COLO829 (cell line): Measurements from ENCODE around the gene CPA1.

Source experiments
- DNase-seq: peaks from one replicate; pipeline ENCODE4 v3.0.0; 2012; ENCODE audit warnings: low spot score

Gene CPA1

DNA sequence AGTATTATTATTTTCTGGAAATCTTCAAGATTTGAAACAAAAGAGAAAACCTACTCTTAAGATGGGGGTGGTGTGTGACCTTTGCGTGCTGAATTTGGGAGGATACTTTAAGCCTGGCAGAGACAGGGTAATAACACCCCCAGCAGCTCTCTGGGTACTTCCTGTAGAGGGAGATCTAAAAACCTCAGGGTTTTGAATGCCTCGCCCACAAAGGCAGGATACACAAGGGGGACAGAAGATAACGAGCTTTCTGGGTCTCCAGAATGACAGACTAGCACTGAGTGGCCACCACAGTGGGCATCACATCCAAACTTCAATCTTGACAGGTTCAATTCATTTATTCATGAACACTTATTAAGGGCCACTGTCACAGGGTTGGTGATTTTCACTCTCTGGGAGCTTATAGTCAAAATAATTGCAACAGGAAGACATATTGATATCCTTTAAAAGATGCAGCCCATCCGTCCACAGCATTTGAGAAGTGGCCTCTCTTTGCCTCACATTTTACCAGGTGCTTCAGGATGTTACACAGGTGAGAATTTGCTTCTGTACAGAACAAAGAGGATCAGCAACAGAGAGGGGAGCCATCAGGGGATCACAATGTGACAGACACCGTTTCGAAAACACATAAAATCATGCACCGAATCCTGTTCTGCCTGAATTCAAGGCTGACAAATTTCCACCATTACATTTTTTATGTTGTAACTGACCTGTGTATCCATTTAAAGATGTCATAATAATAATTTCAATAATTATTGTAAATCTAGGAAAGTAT lies 14.3 kb downstream of the CPA1 start:
- no peak for DNase-seq

DNA sequence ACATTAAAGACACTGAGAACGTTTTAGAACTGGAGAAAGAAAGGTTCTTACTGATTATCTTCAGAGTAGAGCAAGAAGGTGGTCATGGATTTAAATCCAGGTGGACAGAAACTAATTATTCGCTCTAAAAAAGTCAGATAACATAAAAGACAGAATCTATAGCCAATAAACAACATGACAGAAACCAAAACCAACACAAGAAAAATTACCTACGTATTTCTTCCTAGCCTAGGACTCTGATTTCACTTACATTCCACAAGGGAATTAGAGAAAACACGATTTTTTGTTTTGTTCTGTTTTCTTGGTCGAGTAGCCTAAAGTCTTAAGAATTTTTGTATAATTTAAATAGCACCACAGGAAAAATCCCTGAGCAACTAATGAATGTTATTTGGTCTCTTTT lies 15.1 kb downstream of the CPA1 start:
- DNase-seq, result no peak

DNA sequence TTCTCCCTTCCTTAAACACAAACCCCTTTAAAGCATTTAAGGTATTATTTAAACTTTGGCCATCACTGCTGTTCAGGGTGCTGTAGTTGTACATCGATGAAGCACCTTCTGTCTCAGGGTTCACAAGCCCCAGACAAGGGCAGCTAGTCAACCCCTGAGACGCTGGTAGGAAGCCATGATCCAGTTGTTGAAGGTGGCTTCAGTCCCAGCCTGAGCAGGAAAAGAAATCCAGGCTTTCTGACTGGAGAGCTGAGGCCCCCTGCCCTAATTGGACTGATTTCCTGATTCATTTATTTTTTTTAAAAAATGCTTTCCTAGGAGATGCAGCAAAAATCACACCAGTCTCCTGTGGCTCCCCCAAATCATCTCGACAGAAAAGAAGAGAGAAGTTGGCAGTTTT lies 15.8 kb downstream of the CPA1 start:
- no peak for DNase-seq

DNA sequence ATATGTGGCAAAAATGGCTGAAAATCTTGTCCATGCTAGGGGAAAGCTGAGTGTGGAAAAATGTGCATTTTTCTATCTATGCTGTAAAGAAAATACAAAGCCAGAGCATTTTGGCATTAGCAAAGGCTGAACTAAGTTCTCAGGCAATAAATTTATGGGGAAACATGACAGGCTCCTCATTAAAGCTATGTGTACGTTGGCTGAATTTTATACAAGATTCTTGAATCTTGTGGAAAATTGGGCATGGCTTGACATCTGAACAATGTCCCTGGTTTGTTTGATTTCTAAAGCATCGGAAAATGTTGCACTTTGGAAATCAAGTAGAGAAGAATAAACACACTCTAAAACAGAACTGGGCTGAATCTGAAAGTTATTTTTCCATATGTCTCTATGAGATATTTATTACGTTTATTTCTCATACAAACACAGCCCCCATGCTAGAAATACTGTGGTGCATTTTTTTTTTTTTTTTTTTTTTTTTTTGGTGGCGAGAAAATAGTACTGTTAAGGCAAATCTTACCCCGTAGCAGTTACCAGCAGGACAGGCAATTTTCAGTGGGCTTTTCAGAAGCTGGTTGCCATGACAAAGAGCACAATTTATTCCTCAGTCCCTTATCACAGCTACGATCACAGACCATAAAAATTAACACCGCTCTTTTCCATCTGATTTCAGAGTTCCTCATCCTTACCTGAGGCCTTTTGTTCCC lies 16.9 kb downstream of the CPA1 start:
- DNase-seq, result no peak

DNA sequence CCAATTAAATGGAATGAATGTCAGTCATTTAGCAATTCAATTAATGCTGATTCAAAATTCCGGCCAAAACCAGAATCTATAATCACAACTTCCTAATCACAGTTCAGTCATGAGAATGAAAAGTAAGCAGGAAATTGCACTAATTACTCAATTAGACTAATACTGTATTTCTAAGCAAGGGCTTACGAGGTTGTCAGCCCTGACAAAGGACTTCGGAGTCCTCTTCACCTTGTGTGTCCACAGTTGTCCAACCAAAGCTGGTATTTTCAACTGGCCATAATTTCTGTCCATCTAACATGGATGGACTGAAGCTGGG lies 17.4 kb downstream of the CPA1 start:
- no peak for DNase-seq

DNA sequence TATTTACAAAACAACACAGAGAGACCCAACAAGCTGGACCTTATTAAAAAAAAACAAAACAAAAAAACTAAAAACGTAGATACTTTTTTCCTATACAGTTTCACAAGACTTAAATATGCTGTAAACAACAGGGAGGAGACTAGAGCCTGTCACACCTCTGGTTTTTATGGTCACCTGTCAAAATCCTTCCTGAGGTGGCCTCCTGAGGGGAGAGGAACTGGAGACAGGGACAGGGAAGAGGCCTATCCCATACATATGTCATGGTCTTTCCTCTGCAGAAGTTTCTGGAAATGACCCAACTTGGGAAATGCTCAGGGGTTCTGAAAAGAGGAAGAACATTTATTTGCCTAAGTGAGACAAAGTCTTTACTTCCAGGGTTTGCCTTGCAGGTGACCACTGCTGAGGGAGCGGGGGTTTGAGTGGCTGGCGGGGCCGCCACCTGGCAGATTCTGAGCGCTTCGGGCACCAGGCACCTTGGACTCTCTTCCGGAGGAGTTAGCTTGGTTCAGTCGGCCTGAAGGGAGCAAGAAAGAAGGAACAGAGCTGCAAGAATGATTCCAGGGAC lies 18.3 kb downstream of the CPA1 start:
- no peak for DNase-seq

DNA sequence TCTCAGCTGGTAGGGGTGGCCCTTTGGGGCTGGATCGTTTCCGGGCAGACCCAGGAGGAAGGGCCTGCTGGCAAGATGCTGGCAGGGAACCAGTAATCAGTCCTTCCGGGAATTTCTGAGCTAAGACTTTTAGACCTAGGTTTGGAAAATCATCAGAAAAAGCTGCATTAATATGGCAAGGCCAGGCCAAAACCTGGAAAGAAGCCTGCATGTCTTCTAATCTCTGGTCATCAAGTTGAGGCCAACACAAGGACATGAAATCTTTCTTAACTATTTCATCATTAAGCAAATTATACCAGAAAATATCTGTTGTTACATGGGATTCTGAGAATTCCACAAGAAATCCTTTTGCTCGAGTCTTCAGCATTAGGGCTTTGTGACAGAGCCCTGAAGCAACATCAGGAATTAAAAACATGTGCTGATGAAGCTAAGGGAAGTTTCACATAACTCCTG lies 19.9 kb downstream of the CPA1 start:
- no peak for DNase-seq

DNA sequence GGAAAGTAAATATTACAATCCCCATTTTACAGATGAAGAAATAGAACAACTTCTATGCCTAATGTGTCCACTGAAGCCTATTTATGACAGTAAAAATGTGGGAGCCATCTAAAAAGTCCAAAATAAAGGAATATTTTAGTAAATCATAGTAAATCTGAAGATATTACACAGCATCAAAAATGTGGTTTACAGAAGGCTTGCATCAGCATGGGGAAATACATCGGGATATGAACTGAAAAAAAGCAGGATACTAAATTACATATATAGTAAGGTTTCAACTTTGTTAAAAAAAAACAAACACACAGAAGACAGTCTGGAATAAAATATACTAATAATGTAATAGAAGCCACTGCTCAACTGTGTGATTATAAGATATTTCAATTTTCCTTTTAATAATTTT lies 20.8 kb downstream of the CPA1 start:
- no peak for DNase-seq

DNA sequence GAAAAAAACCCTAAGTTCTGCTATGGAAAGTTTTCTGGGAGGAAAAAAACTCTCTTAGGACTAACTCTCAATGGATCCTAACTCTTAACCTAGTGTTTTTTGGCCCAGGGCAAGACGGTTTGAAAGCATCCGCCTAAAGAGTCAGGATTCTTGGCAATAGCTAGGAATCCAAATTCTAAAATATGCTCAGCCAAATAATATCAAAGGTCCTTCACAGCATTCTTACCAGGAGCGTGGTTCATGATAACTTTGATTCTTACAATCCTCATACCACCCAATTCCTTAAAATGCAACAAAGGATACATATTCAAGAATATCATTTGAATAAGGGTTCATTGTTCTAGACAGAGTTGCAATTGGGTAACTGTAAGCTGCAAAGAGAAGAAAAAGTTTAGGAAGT lies 21.3 kb downstream of the CPA1 start:
- DNase-seq, result no peak

DNA sequence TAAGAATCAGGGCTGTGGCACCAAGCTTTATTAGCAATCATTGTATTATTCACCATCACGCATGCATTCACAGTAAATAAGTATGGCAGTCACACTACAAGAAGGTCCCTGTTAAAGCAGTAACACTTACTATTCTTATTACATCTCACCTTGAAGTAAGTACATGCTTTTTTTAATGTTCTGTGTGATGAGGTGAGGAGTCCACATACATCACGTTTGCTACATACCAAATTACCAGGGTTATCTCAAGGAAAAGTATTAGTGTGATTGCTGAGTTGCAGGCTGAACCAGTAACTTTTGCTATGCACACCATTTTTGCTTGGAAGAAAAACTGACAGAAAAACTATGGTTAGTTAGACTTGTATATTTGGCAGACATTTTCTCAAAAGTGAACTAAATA lies 24.7 kb downstream of the CPA1 start:
- DNase-seq, result no peak

DNA sequence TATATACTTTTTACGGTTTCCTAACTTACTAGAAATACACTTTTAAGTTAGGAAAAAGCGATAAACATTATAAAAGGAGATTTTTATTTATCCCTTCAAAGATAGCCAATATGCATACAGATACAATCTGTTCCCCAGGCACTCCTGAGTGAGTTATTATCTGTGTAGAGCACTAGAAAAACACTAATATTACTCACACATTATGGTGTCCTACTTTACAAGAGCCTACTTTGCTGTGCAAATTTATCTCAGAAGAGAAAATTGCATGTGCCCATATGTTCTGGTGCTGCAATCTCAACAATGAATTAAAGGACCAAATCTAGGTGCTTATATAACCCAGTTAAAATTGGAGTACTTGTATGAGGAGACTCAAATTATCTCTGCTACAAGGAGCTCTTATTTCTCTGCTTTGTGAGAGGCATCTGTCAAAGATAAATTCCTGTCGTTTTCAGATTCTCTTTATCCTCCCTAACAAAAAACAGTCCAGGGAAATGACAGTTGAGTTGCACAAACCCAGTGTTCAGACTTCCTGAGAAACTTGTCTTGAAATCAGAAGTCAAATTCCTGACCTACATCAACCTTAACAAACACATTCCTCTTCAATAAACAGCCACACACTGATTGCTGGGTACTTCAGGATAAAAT lies 28.9 kb downstream of the CPA1 start:
- no peak for DNase-seq

DNA sequence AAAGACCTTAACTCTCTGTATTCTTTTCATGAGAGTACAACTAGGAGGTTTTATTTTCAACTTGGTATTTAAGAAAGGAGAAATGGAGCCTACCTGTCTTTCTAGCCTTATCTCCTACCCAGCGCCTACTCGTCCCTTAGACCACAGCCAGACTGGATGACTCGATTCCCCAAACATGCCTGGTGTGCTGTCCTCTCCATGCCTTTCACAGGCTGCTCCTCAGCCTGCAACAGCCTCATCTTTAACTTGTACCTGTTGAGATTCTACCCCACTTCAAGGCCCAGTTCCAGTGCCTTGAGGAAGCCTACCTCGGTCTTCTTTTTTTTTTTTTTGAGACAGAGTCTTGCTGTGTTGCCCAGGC lies 29.4 kb downstream of the CPA1 start:
- no peak for DNase-seq

DNA sequence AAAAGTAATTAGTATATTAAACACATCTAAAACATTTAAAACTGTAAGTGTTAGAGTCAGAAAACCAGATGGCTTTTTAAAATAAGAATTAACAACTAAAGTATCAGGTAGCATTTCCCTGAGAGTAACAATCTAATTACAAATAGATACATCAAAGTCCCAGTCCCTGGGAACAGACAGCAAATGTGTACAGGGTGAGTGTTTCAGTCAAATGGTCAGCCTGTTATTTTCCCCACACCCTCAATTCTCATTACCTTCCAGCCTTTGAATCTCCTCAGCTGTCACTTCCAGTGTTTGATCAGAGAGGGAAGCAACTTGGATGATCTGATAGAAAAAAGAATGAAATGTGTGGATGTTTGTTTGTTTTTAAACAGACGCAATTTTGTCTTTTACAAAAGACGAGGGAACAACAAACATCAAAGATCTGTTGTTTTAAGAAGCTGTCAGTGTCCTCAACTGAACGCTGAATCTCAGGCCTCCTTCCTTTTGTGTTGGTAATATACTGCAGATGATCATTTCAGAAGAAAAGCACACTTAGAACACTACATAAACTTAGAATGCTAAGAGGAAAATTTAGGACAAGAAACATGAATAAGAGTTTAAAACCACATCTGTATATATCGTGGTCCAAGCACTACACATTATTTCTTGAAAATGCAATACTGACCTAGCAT lies 30.7 kb downstream of the CPA1 start:
- no peak for DNase-seq

DNA sequence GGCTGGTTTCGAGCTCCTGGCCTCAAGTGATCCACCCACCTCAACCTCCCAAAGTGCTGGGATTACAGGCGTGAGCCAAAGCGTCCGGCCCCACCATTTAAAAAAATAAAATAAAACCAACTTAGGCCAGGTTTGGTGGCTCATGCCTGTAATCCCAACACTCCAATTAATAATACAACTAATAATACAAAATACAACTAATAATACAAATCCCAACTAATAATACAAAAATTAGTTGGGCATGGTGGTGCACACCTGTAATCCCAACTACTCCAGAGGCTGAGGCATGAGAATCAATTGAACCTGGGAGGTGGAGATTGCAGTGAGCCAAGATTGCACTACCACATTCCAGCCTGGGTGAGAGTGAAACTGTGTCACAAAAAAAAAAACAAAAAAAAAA lies 32.9 kb downstream of the CPA1 start:
- no peak for DNase-seq

DNA sequence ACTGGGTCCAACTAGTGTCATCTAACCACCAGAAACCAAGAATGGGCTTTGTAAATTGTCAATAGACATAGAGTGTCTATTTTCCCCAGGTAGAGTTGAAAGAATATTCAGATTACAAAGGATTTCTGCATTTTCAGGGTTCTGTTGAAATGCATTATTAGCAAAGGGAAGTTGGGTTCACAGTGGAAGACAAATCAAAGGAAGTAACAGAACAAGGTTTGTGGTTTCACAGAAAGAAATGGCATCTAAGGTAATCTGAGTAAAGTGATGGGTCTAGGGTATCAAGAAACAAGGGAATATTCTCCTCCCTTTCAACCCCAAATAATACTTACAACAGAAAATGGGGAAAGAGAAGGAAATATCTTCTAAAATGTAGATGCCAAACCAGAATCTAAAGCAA lies 34.7 kb downstream of the CPA1 start:
- no peak for DNase-seq

DNA sequence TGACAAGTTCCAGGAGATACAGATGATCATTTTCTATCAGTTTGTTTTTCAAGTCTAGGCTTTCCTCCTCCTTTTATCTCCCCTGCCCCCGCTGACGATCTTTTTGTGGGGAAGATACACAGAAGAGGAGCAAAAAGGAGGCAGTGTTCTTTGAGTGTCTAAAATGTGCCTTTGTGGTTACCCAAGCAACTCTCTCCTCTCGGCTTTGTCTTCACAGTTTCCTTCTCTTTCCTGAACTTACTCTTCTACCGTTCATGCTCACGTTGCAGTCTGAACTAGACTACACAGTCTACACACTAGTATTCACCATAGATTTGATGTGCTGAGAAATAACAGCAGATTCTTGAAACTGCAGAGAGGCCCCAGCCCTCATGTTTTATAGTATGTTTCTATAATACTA lies 36.9 kb downstream of the CPA1 start:
- no peak for DNase-seq

DNA sequence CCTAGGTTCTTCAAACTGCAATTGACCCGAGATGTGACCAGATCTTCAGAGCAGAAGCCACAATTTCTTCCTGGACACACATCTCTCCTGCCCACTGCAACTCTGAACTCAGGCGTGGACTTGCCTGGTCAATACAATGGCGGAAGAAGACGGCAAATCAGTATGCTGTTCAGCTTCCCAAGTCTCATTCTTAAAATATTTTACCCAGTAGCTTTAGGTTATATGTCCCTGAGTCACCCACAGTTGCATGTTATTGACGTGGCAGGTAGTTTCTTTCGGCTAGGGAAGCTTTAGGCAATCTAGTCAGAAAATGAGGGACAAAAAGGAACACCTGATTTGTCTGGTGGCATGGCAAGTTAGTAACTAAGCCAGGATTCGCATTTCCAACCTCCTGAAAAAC lies 38.0 kb downstream of the CPA1 start:
- DNase-seq, result no peak

DNA sequence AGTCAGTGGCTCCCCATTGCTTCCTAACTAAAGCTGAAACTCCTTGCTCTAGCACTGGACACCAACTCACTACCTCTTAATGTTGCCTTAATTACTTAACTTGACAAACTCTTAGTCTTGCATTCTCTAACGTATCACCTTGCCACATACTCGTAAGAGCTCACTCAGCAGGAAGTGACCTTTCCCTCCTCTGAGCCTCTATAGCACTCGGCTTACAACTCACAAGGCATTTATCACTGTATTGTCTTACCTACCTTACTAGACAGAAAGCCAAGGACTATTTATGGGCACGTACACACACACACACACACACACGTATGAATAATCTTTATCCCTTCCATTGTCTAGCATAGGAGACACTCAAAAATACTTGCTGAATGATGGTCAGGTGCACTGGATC lies 39.4 kb downstream of the CPA1 start:
- no peak for DNase-seq

DNA sequence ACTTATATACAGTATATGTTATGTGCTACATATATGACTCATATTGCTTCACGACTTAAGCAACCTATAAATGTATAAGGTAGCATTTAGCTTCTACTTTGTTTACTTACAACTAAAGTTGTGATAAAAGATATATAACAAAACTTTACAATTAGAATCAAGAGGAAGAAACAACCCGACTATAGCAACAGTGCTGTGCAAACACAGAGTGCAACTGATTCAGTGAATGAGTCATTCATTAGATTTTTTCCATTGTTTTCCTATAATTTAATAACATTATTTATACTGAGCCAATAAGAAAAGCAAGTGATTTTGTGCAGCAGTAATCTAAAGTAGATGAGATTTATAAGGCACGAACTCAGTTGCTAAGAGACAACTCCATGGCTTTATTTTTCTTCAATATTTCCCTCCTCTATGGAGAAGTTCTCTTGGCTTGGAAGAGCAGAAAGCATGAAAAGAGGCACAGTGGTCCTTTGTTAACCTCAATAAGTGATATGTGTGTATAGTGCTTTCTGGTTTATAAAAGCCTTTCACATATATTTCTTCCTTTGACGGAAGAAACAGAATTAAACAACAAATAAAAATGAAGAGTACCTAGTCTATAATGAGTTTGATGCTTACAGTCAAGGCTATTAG lies 40.8 kb downstream of the CPA1 start:
- peak; percentile 75 for DNase-seq

DNA sequence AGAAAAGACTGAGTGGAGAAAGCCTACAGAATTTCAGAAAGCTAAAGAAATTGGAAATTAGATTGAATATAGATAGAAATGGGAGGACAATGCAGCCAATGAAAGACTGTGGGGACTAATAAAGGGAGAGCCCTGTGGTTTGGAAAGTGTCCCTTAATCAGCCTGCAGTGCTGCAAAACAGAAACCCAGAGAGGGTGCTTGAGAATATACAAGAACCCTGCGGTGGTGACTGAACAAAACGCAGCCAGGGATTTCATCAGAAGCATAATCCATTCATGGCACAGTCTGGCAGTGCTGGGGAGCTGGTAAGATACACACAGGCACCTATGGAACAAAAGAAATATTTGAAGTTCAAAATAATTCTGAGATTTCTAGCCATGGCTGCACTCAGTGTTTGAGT lies 41.4 kb downstream of the CPA1 start:
- no peak for DNase-seq

DNA sequence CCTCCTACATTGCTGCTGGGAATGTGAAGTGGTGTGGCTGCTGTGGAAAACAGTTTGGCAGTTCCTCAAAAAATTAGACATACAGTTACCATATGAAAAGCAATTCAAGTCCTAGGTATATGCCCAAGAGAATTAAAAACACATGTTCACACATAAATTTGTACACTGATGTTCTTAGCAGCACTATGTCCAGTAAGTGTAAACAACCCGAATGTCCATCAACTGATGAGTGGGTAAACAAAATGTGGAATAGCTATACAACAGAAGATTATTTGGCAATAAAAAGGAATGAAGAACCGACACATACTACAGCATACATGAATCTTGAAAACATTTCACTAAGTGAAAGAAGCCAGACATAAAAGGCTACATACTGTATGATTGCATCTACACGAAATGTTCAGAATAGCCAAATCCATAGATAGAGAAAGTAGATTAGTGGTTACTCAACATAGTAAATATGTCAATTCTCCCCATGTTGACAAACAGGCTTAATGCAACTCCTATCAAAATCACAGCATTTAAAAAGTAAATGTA lies 43.3 kb downstream of the CPA1 start:
- DNase-seq, result no peak

DNA sequence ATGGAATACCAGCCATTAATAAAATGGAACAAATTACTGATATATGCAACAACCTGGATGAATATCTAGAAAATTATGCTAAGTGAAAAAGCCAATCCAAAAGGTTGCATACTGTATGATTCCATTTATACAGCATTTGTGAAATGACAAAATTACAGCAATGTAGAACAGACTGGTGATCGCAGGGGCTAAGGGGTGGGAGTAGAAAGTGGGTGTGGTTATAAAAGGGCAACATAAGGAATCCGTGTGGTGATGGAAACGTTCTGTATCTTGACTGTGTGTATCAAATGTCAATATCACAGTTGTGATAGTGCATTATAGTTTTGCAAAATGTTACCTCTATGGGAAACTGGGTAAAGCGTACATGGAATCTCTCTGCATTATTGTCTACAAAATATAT lies 45.5 kb downstream of the CPA1 start:
- no peak for DNase-seq
